T follicular helper cell (primary cell): ENCODE measurements around the gene INPPL1.
"Not testable (repeated sequence)": the region's sequence is repeated elsewhere in the genome, so short reads cannot be mapped to it uniquely, and the experiment has no call there.

ENCODE experiments used
- DNase-seq: peaks from one replicate; pipeline ENCODE4 v3.0.0-alpha.2; 2020; ENCODE audit warnings: low read depth

The INPPL1 gene

DNA sequence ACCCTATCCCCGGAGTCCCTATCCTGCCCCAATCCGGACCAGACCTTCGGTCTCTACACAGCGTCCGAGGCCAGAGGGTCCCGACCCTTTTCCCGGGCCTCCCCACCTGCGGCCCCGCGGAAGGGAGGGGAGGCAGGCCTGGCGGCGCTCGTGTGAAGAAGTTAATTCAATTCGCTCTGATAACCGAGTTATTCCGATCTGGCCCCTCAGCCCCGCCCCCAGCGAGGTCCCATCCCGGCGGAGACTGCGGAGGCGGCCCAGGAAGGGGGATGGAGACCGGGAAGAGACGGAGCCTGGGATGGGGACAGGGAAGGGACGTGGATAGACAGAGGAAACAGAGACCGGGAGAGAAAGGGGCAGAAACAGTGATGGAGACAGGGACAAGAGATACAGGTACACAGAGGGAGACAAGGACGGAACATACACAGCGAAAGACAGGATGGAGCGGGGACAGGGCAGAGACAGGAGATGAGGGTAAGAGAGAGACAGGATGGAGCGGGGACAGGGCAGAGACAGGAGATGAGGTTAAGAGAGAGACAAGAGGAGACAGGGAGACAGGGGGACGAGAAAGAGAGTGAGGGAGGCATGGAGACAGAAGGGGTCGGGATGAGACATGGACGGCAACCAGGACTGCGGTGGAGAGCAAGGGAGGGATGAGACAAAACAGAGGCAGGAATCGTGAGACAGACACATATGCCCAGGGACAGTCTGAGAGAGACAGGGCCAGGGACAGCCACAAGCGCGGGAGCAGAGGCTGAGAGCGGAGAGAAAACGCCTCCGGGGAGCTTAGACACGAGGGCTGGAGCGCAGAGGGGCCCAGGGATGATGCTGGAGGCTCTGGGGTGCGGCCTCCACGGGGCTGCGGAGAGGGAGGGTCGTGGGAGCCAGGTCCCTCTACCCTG lies 20.0 kb downstream of the INPPL1 start:
- no peak for DNase-seq

DNA sequence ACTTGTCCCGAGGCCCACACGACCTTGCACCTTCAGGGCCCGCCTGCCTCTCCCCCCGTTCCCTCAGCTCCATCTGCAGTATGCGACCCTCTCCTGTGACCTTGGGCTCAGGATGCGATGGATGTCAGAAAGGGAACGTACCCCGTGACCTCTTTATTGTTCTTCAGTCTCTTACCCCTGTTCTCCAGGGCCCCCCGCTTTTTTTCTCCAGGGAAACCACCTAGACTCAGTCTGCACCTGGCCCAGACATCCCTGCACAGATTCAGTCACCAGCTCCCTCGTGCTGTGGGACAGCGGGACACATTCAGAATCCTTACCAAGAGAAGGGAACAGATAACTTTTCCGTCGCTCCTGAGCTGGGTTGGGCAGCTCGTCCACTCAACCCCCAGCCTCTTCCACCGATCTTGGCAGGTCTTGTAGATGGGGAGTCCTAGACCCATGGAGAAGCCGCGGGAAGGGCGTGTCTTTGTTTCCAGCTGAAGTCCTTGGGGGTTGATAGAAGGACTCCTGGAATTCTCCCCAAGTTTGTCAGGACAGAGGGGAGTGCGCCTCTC lies 20.8 kb downstream of the INPPL1 start:
- DNase-seq: no peak

DNA sequence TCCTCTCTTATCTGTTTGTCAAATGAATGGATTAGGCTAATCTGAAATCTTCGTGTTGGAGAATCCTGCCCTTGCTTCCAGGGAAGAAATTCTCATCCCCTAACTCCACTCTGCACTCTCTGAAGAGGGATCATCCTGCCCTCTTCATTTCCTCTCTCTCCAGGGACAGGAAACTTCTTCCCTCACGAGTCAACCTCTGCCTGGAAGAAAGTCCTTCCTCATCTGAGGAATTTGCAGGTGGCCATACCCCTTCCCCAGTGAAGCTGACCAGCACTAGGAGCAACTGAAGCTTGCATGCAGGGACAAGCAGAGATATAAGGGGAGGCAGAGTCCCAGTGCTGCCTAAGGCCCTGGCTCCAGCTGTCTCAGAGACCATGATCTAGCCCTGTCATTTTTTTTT lies 23.0 kb downstream of the INPPL1 start:
- DNase-seq: no peak

DNA sequence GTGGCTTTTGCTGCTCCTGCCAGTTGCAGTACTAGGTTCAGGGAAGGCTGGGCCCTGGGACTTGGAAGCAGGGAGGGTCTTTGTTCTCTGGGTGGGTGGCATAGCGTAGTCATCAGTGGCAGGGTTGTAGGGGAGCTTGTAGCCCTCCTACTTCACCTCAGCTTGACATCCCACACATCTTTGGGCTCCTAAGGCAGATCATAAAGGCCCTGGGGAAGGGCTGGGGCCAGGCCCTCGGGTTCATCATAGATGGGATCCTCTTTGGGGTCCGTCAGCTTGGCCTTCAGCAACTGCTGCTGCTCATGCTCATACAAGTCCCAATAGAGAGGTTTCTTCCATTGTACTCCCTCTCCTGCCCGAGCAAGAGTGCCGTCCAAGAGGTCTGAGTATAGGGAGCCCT lies 25.4 kb downstream of the INPPL1 start:
- DNase-seq: no peak

- no peak for DNase-seq
Observed at GRCh38 chr11:72250661-72251464, 26.3 kb downstream of the INPPL1 start.

DNA sequence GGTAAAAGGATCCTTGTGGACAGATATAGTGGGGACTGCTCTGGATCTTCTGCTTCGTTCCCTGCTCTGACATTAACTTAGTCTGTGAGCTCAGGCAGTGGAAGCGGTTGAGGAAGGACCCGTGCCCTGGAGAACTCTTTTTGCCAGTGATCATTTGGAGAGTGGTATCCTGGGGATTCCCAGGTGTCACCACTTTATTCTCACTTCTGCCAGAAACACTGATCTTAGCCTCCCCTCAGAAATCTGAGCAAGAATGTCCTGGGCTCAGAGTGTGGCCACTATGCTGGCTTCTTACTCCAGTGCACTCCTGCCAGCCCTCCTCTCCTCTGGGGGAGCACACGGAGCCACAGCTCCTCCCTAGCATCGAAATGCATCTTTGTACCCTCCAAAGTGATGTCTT lies 27.0 kb downstream of the INPPL1 start:
- DNase-seq: no peak

- no peak for DNase-seq
Observed at GRCh38 chr11:72253392-72253791, 28.8 kb downstream of the INPPL1 start.

DNA sequence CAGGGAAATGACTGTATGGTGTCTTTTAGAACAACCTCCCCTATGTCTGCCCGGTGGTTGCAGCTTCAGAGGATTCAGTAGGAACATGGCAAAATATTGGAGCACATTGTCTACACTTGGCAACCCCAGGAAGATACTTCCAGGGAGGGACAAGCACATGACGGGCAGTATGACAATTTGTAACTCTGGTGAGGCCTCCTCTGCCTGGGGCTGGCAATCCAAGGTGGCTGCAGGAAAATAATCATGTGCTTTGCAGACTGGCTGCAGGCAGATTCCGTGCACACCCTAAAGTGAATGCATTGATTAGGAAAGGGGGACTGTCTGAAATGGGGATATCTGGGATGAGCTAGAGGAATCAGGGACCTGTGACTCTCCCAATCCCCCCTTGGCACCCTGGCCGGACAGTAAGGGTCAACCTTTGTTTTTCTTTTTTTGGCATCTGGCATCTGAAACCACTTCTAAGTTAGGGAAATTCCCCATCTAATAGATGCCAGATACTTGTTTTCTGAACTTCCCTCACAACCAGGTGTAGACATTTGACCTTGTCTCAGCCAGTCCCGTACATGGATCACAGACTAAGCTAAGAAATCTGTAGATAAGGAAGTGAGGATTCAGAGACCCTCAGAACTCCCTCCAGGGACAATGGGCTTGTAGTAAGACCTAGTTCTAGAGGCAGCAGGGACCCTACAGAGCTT lies 29.9 kb downstream of the INPPL1 start:
- no peak for DNase-seq

DNA sequence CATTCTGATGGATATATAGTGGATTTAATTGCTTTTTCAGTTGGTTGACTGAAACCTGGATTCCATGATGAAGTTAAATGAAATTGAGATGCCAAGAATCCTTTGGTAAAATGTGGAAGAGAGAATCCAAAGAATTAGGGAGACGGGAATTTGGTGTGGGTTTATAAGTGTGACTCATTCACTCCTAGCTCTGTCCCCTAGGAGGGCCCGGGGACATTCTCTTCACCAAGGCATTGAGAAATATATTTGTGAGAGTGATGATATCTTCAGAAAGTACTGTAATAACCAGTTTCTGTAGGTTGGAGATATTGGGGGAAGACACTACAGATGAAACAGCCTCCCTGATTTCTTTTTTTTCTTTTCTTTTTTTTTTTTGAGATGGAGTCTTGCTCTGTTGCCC lies 33.0 kb downstream of the INPPL1 start:
- no peak for DNase-seq

GRCh38 chr11:72259490-72259889 lies 34.9 kb downstream of the INPPL1 start:
- DNase-seq: no peak

DNA sequence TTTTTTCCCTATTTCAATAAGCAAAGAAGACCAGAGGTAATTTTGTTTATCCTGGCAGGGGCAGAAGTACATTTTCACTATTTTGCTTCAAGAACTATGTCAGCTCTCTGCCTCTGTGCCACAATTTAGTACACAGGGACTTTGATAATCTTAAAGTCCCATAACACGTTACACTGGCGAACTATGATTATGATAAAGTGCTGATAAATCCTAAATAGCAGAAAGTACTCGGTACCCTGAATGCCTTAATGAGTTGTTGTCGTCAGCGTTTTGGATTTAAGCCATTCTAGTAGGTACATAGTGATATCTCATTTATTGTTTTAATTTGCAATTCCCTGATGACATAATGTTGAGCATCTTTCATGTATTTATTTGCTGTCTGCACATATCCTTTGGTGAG lies 36.0 kb downstream of the INPPL1 start:
- no peak for DNase-seq

GRCh38 chr11:72263361-72263760 lies 38.8 kb downstream of the INPPL1 start:
- DNase-seq: no peak

- no peak for DNase-seq
Observed at GRCh38 chr11:72265951-72266350, 41.4 kb downstream of the INPPL1 start.

GRCh38 chr11:72266960-72267359 lies 42.4 kb downstream of the INPPL1 start:
- DNase-seq: not testable (repeated sequence)

GRCh38 chr11:72267956-72268617 lies 43.5 kb downstream of the INPPL1 start:
- no peak for DNase-seq

- DNase-seq: no peak
Observed at GRCh38 chr11:72271980-72272379, 47.4 kb downstream of the INPPL1 start.

DNA sequence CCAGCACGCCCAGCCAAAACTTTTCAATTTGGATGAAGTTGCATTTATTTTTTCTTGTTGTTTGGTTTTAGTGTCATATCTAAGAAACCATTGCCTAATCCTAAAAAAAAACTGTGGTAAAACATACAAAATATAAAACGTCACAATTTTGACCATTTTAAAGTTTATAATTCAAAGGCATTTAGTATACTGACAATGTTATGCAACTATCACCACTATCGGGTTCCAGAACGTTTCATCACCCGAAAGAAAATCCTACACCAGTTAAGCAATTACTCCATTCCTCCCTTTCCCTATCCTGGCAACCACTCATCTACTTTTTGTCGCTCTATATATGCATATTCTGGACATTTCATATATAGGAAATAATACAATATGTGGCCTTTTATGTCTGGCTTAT lies 49.9 kb downstream of the INPPL1 start:
- DNase-seq: no peak

- no peak for DNase-seq
Observed at GRCh38 chr11:72278905-72279304, 54.3 kb downstream of the INPPL1 start.

GRCh38 chr11:72280037-72280436 lies 55.5 kb downstream of the INPPL1 start:
- no peak for DNase-seq

DNA sequence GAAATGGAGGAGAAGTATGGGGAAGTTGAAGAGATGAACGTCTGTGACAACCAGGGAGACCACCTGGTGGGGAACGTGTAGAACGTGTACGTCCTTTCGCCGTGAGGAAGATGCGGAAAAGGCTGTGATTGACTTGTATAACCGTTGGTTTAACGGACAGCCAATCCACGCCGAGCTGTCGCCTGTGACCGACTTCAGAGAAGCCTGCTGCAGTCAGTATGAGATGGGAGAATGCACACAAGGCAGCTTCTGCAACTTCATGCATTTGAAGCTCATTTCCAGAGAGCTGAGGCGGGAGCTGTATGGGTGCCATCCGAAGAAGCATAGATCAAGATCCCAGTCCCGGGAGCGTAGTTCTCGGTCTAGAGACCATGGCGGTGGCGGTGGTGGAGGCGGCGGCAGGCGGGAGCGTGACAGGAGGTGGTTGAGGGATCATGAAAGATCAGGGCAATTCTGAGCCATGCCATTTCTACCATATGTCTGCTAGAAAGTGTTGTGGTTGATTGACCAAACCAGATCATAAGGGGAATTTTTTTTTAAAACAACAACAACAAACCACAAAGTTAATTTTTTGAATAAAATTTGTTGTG lies 56.3 kb downstream of the INPPL1 start:
- no peak for DNase-seq

GRCh38 chr11:72283947-72284346 lies 59.4 kb downstream of the INPPL1 start:
- no peak for DNase-seq
